ENCODE results near the gene NMNAT3.

NMNAT3 gene

DNA sequence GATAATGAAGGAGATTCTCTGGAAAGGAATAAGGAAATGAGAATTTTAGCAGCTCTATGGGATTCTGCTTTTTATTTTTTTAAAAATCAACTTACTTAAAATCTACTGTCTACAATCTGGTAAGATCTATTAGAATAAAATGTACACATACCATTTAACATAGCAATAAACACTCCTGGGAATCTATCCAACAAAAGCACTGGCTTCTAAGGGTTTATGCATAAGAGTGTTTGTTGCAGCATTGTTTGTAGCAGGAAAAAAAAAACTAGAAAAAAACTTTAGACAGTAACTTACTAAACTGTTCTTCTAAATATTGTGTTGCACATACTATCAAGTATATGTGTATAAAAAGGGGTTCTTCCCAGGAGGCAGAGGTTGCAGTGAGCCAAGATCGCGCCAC is 122.5 kb downstream of the NMNAT3 start:
- Histone ChIP-seq H3K27ac (no peak overlapping the region), H3K36me3 (ENCODE audit: insufficient read depth) (no peaks in the 10 kb centered on the region), H2AFZ (ENCODE audit: low read depth) (no peak overlapping the region), H4K20me1 (ENCODE audit: insufficient read depth) (no peaks in the 10 kb centered on the region), H3K27me3 (ENCODE audit: insufficient read depth, low read depth) (no peaks in the 10 kb centered on the region), H3K79me2 (ENCODE audit: insufficient read depth, low read depth) (no peaks in the 10 kb centered on the region), H3K9ac (no peak overlapping the region), H3K4me3 (IDR thresholded peaks at IDR 0.05; ENCODE audit: insufficient read depth, low read depth, low read length) (no peak overlapping the region), H3K4me1 (ENCODE audit: low read depth, poor library complexity, severe bottlenecking) (peaks cover 36% of the 10 kb centered on the region), H3K4me2 (no peak overlapping the region)
- no peak for TF ChIP-seq CTCF (conservative IDR thresholded peaks at IDR 0.05; ENCODE audit: low read depth, low read length)

GRCh38 chr3:139554628-139555027 is 123.1 kb downstream of the NMNAT3 start:
- H3K36me3 ChIP-seq (ENCODE audit: insufficient read depth), result no peaks in the 10 kb centered on the region
- H3K27me3 ChIP-seq (ENCODE audit: insufficient read depth, low read depth), result no peaks in the 10 kb centered on the region
- no peak overlapping the region for H3K27ac ChIP-seq
- no peak overlapping the region for H2AFZ ChIP-seq (ENCODE audit: low read depth)
- H3K4me3 ChIP-seq (IDR thresholded peaks at IDR 0.05; ENCODE audit: insufficient read depth, low read depth, low read length), result no peak overlapping the region
- H3K4me2 ChIP-seq, result no peak overlapping the region
- H3K4me1 ChIP-seq (ENCODE audit: low read depth, poor library complexity, severe bottlenecking), result peaks cover 29% of the 10 kb centered on the region
- H3K79me2 ChIP-seq (ENCODE audit: insufficient read depth, low read depth), result no peaks in the 10 kb centered on the region
- H4K20me1 ChIP-seq (ENCODE audit: insufficient read depth), result no peaks in the 10 kb centered on the region
- H3K9ac ChIP-seq, result no peak overlapping the region
- TF ChIP-seq CTCF (conservative IDR thresholded peaks at IDR 0.05; ENCODE audit: low read depth, low read length), result no peak

GRCh38 chr3:139552632-139553365 is 125.0 kb downstream of the NMNAT3 start:
- Histone ChIP-seq H3K4me3 (IDR thresholded peaks at IDR 0.05; ENCODE audit: insufficient read depth, low read depth, low read length) (no peak overlapping the region), H3K27me3 (ENCODE audit: insufficient read depth, low read depth) (no peaks in the 10 kb centered on the region), H3K4me1 (ENCODE audit: low read depth, poor library complexity, severe bottlenecking) (peaks cover 11% of the 10 kb centered on the region), H4K20me1 (ENCODE audit: insufficient read depth) (no peaks in the 10 kb centered on the region), H3K27ac (no peak overlapping the region), H3K79me2 (ENCODE audit: insufficient read depth, low read depth) (no peaks in the 10 kb centered on the region), H3K36me3 (ENCODE audit: insufficient read depth) (no peaks in the 10 kb centered on the region), H2AFZ (ENCODE audit: low read depth) (no peak overlapping the region), H3K9ac (no peak overlapping the region), H3K4me2 (no peak overlapping the region)
- no peak for TF ChIP-seq CTCF (conservative IDR thresholded peaks at IDR 0.05; ENCODE audit: low read depth, low read length)

- Histone ChIP-seq H3K9ac (no peak overlapping the region), H3K4me2 (no peak overlapping the region), H3K79me2 (ENCODE audit: insufficient read depth, low read depth) (no peaks in the 10 kb centered on the region), H3K27ac (no peak overlapping the region), H3K27me3 (ENCODE audit: insufficient read depth, low read depth) (no peaks in the 10 kb centered on the region), H3K4me3 (IDR thresholded peaks at IDR 0.05; ENCODE audit: insufficient read depth, low read depth, low read length) (no peak overlapping the region), H4K20me1 (ENCODE audit: insufficient read depth) (no peaks in the 10 kb centered on the region), H3K36me3 (ENCODE audit: insufficient read depth) (no peaks in the 10 kb centered on the region), H3K4me1 (ENCODE audit: low read depth, poor library complexity, severe bottlenecking) (peaks cover 13% of the 10 kb centered on the region), H2AFZ (ENCODE audit: low read depth) (no peak overlapping the region)
- TF ChIP-seq CTCF (conservative IDR thresholded peaks at IDR 0.05; ENCODE audit: low read depth, low read length), result no peak
Observed at GRCh38 chr3:139548801-139549200, 129.0 kb downstream of the NMNAT3 start.
